Right lobe of liver (tissue), 4 donors: ENCODE results near the gene PTGES2.

Source experiments
- CTCF ChIP-seq, 4 donors: fragments of 200-600 bp in 3 of 4; fragments of 450-650 bp in 1 of 4; IDR thresholded peaks; one replicate each; pipeline versions ENCODE4 v1.5.1 to v1.8.0; 2016 to 2022; ENCODE audit warnings: antibody characterized with exemption in 4 of 4, mild to moderate bottlenecking in 2 of 4
- POLR2A ChIP-seq: fragments of 450-650 bp; IDR thresholded peaks from one replicate; pipeline ENCODE4 v1.6.1; 2017; ENCODE audit warnings: antibody characterized with exemption, mild to moderate bottlenecking
- donor health status: DM: no; HTN: no; CAD: no.
- donor health status: DM: no; HTN: no; CAD: no.
- donor health status: DM: no; HTN: yes; CAD: no.

- TF ChIP-seq CTCF (IDR thresholded peaks at IDR 0.05) (no peak), POLR2A (no peak)
Observed at GRCh38 chr9:128091144-128091543, 36.4 kb downstream of the PTGES2 start.
